Upper lobe of right lung (tissue), 1 donor: Measurements from ENCODE around the gene KRTAP12-1. TPM values are rescaled to one million over a fixed set of nuclear protein-coding genes. Genes with fewer than 3 reads are reported as not detected.

Experiments used
- ATAC-seq: fragments of 200-7000 bp; cut with Tn5 transposase; one replicate; pipeline ENCODE4 v1.9.1; 2020; ENCODE audit warnings: mild to moderate bottlenecking, moderate library complexity
- DNase-seq: peaks from one replicate; pipeline ENCODE4 v3.0.0-alpha.2; 2020
- H3K27ac ChIP-seq: fragments of 200-600 bp; one replicate; pipeline ENCODE4 v1.8.0; 2022
- H3K27me3 ChIP-seq: fragments of 200-600 bp; one replicate; pipeline ENCODE4 v1.8.0; 2022; ENCODE audit warnings: mild to moderate bottlenecking
- H3K36me3 ChIP-seq: fragments of 200-600 bp; one replicate; pipeline ENCODE4 v1.8.0; 2022
- H3K4me1 ChIP-seq: fragments of 200-600 bp; one replicate; pipeline ENCODE4 v1.8.0; 2022
- H3K4me3 ChIP-seq: fragments of 200-600 bp; one replicate; pipeline ENCODE4 v1.8.0; 2022; ENCODE audit warnings: mild to moderate bottlenecking
- H3K9me3 ChIP-seq: fragments of 200-600 bp; one replicate; pipeline ENCODE4 v1.8.0; 2022
- CTCF ChIP-seq: fragments of 200-600 bp; IDR thresholded peaks from one replicate; pipeline ENCODE4 v1.8.0; 2022; ENCODE audit warnings: antibody characterized with exemption
- intact Hi-C: fragments of 100-400 bp; cut with DNase I; formaldehyde crosslinking; loops from one replicate; pipeline ENCODE4 v1.11.0; 2022
- total RNA-seq: library from RNA; stranded (reverse); fragmentation: NEBNext Ultra II Directional; extraction: Animal tissue kit (Norgen Biotek cat#: 25700); gene quantifications from one replicate; pipeline ENCODE4 v1.2.1, GENCODE V29; 2021
- donor health status: DM: no; HTN: yes; CAD: no; lungs with severe emphysema.

Gene KRTAP12-1
- total RNA-seq, 1 donor from 2014 or later, result not detected

- no peaks in the 10 kb centered on the region for H3K36me3 ChIP-seq
- TF ChIP-seq CTCF, result no peak
- no peaks in the 10 kb centered on the region for H3K4me1 ChIP-seq
- DNase-seq (no peak), ATAC-seq (no peak)
- peaks cover 31% of the 10 kb centered on the region for H3K27me3 ChIP-seq
- no peaks in the 10 kb centered on the region for H3K9me3 ChIP-seq
- intact Hi-C loops, result no loop called here
- no peak overlapping the region for H3K27ac ChIP-seq
- no peak overlapping the region for H3K4me3 ChIP-seq
Measured at GRCh38 chr21:44716984-44717383, 35.0 kb upstream of the KRTAP12-1 start.

- intact Hi-C loops, result no loop called here
- no peak for DNase-seq
- H3K4me1 ChIP-seq, result peaks cover 3% of the 10 kb centered on the region
- no peak for TF ChIP-seq CTCF
- no peak overlapping the region for H3K4me3 ChIP-seq
- ATAC-seq, result no peak
- no peaks in the 10 kb centered on the region for H3K36me3 ChIP-seq
- no peak overlapping the region for H3K27ac ChIP-seq
- no peaks in the 10 kb centered on the region for H3K9me3 ChIP-seq
- peaks cover 38% of the 10 kb centered on the region for H3K27me3 ChIP-seq
Measured at GRCh38 chr21:44714905-44715304, 32.9 kb upstream of the KRTAP12-1 start.

GRCh38 chr21:44713846-44714245, 31.9 kb upstream of the KRTAP12-1 start:
- no peak for TF ChIP-seq CTCF
- no peaks in the 10 kb centered on the region for H3K36me3 ChIP-seq
- ATAC-seq (no peak), DNase-seq (no peak)
- H3K27me3 ChIP-seq, result peaks cover 49% of the 10 kb centered on the region
- H3K9me3 ChIP-seq, result no peaks in the 10 kb centered on the region
- H3K4me1 ChIP-seq, result peaks cover 8% of the 10 kb centered on the region
- H3K27ac ChIP-seq, result no peak overlapping the region
- intact Hi-C loops, result no loop called here
- no peak overlapping the region for H3K4me3 ChIP-seq

- H3K4me3 ChIP-seq, result no peak overlapping the region
- intact Hi-C loops, result no loop called here
- DNase-seq (peak; percentile 32), ATAC-seq (no peak)
- peaks cover 8% of the 10 kb centered on the region for H3K4me1 ChIP-seq
- TF ChIP-seq CTCF, result no peak
- H3K36me3 ChIP-seq, result no peaks in the 10 kb centered on the region
- H3K27ac ChIP-seq, result no peak overlapping the region
- H3K27me3 ChIP-seq, result peaks cover 56% of the 10 kb centered on the region
- no peaks in the 10 kb centered on the region for H3K9me3 ChIP-seq
Measured at GRCh38 chr21:44713130-44713529, 31.2 kb upstream of the KRTAP12-1 start.

GRCh38 chr21:44712203-44713028, 30.5 kb upstream of the KRTAP12-1 start:
- ATAC-seq (no peak), DNase-seq (peak; percentile 3)
- TF ChIP-seq CTCF, result no peak
- H3K27ac ChIP-seq, result no peak overlapping the region
- intact Hi-C loops, result no loop called here
- H3K4me3 ChIP-seq, result no peak overlapping the region
- peaks cover 8% of the 10 kb centered on the region for H3K4me1 ChIP-seq
- no peaks in the 10 kb centered on the region for H3K36me3 ChIP-seq
- peaks cover 59% of the 10 kb centered on the region for H3K27me3 ChIP-seq
- no peaks in the 10 kb centered on the region for H3K9me3 ChIP-seq
